ENCODE results near the gene TFB1M. TPM values are rescaled to one million over a fixed set of nuclear protein-coding genes. Genes with fewer than 3 reads are reported as not detected.

Gene TFB1M
- total and polyA plus RNA-seq, 2 experiments from 2014 or later: 10.3 to 11.2 TPM

DNA sequence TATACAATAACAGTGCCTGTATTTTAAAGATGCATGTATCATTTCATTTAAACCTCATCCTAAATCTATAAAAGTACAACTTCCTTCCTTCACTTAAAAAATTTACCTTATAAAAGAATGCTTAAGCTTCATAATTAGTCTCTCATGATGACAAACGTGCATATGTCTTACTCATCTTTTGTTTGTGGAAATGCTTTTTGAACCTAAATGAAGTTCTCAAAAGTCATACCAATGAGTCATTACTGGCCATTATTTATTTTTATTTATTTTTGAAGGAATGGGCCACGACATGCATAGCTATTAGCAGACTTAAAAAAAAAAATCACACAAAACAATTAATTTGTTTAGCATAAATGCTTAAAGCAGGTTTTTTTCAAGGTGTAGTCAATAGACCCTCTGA is 3.7 kb downstream of the TFB1M start:
- no peak for DNase-seq (ENCODE audit: low spot score)
- Histone ChIP-seq H3K9me2 (replicated peaks; ENCODE audit: insufficient read depth) (no peaks in the 10 kb centered on the region), H3K4me1 (ENCODE audit: insufficient read depth) (peaks cover 4% of the 10 kb centered on the region), H2AFZ (no peak overlapping the region), H3K36me3 (replicated peaks; ENCODE audit: insufficient read depth, low read depth) (no peaks in the 10 kb centered on the region), H3K27ac (no peak overlapping the region), H3K4me2 (no peak overlapping the region), H3K79me2 (peaks cover 21% of the 10 kb centered on the region), H3K27me3 (no peaks in the 10 kb centered on the region), H3K4me3 (no peak overlapping the region), H3K9me3 (ENCODE audit: low read depth) (no peaks in the 10 kb centered on the region), H4K20me1 (ENCODE audit: insufficient read depth, poor library complexity, severe bottlenecking) (no peaks in the 10 kb centered on the region)
- 71% methylated on average over 2 of the region's 2 CpGs for WGBS (ENCODE audit: low lambda C conversion rate, missing lambda C conversion rate)
- no peak for TF ChIP-seq EZH2 (IDR thresholded peaks at IDR 0.05; ENCODE audit: borderline replicate concordance)
- TF ChIP-seq EZH2phosphoT487 (IDR thresholded peaks at IDR 0.05; ENCODE audit: low read depth, severe bottlenecking, unreplicated experiment): no peak
- TF ChIP-seq, protein P1, sequence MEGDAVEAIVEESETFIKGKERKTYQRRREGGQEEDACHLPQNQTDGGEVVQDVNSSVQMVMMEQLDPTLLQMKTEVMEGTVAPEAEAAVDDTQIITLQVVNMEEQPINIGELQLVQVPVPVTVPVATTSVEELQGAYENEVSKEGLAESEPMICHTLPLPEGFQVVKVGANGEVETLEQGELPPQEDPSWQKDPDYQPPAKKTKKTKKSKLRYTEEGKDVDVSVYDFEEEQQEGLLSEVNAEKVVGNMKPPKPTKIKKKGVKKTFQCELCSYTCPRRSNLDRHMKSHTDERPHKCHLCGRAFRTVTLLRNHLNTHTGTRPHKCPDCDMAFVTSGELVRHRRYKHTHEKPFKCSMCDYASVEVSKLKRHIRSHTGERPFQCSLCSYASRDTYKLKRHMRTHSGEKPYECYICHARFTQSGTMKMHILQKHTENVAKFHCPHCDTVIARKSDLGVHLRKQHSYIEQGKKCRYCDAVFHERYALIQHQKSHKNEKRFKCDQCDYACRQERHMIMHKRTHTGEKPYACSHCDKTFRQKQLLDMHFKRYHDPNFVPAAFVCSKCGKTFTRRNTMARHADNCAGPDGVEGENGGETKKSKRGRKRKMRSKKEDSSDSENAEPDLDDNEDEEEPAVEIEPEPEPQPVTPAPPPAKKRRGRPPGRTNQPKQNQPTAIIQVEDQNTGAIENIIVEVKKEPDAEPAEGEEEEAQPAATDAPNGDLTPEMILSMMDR (IDR thresholded peaks at IDR 0.05; ENCODE audit: poor library complexity): no peak

DNA sequence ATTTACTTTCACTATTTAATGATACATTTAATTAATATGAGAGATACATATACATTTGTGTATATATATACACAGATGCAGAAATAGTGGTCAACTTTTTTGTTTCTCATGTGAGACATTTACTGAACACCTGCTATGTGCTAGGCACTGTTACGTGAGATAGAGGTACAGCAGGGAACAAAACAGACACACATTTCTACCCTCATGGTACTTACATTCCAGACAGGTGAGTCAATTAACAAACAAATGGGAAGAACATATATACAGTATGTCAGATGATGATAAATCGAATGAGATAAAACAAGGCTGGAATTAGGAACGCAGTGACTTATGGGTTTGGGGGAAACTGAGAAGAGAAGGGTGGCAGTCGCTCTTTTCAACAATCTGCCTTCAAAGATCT is 5.1 kb downstream of the TFB1M start:
- DNase-seq (ENCODE audit: low spot score): no peak
- TF ChIP-seq EZH2 (IDR thresholded peaks at IDR 0.05; ENCODE audit: borderline replicate concordance) (no peak), EZH2phosphoT487 (IDR thresholded peaks at IDR 0.05; ENCODE audit: low read depth, severe bottlenecking, unreplicated experiment) (no peak)
- TF ChIP-seq, protein P1 (IDR thresholded peaks at IDR 0.05; ENCODE audit: poor library complexity): no peak
- 93% methylated on average over 4 of the region's 4 CpGs for WGBS (ENCODE audit: low lambda C conversion rate, missing lambda C conversion rate)
- no peaks in the 10 kb centered on the region for H3K27me3 ChIP-seq
- no peaks in the 10 kb centered on the region for H4K20me1 ChIP-seq (ENCODE audit: insufficient read depth, poor library complexity, severe bottlenecking)
- no peaks in the 10 kb centered on the region for H3K9me3 ChIP-seq (ENCODE audit: low read depth)
- H3K9me2 ChIP-seq (replicated peaks; ENCODE audit: insufficient read depth): no peaks in the 10 kb centered on the region
- no peak overlapping the region for H2AFZ ChIP-seq
- H3K36me3 ChIP-seq (replicated peaks; ENCODE audit: insufficient read depth, low read depth): no peaks in the 10 kb centered on the region
- H3K27ac ChIP-seq: no peak overlapping the region
- peaks cover 24% of the 10 kb centered on the region for H3K79me2 ChIP-seq
- H3K4me1 ChIP-seq (ENCODE audit: insufficient read depth): peaks cover 4% of the 10 kb centered on the region
- H3K4me3 ChIP-seq: no peak overlapping the region
- H3K4me2 ChIP-seq: no peak overlapping the region

DNA sequence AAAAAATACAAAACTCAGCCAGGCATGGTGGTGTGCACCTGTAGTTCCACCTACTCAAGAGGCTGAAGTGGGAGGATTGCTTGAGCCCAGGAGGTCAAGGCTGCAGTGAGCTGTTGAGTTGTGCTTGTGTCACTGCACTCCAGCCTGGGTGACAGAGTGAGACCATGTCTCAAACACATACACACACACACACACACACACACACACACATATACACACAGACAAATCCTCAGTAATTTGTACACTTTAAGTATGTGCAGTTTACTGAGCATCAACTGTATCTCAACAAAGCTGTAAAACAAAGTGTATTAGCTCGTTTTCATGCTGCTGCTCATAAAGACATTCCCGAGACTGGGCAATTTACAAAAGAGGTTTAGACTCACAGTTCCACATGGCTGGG is 7.3 kb downstream of the TFB1M start:
- 93% methylated on average over 2 of the region's 2 CpGs for WGBS (ENCODE audit: low lambda C conversion rate, missing lambda C conversion rate)
- Histone ChIP-seq H3K9me3 (ENCODE audit: low read depth) (no peaks in the 10 kb centered on the region), H3K36me3 (replicated peaks; ENCODE audit: insufficient read depth, low read depth) (no peaks in the 10 kb centered on the region), H3K27ac (no peak overlapping the region), H3K9me2 (replicated peaks; ENCODE audit: insufficient read depth) (no peaks in the 10 kb centered on the region), H3K27me3 (no peaks in the 10 kb centered on the region), H3K79me2 (peaks cover 6% of the 10 kb centered on the region), H3K4me2 (no peak overlapping the region), H4K20me1 (ENCODE audit: insufficient read depth, poor library complexity, severe bottlenecking) (no peaks in the 10 kb centered on the region), H3K4me3 (no peak overlapping the region), H3K4me1 (ENCODE audit: insufficient read depth) (no peaks in the 10 kb centered on the region), H2AFZ (no peak overlapping the region)
- TF ChIP-seq EZH2phosphoT487 (IDR thresholded peaks at IDR 0.05; ENCODE audit: low read depth, severe bottlenecking, unreplicated experiment) (no peak), EZH2 (IDR thresholded peaks at IDR 0.05; ENCODE audit: borderline replicate concordance) (no peak)
- TF ChIP-seq, protein P1 (IDR thresholded peaks at IDR 0.05; ENCODE audit: poor library complexity): no peak
- DNase-seq (ENCODE audit: low spot score): no peak

Data from hepatocyte (in vitro differentiated cells).